Adrenal gland (tissue), 12 donors: ENCODE measurements around the gene DHX16. TPM values are rescaled to one million over a fixed set of nuclear protein-coding genes. Genes with fewer than 3 reads are reported as not detected.

Experiments
- DNase-seq, 7 donors: peaks; one replicate each; pipeline ENCODE4 v3.0.0-alpha.2; 2019 to 2020
- H3K27ac ChIP-seq, 5 donors: fragments of 200-600 bp; sonication (generic) in 4 of 5; 1 replicate in 3 of 5; 2 replicates in 2 of 5; pipeline versions ENCODE4 v1.5.1 to v1.8.0; 2016 to 2020; ENCODE audit warnings: mild to moderate bottlenecking in 1 of 5
- H3K27me3 ChIP-seq: fragments of 200-600 bp; 2 replicates; pipeline ENCODE4 v1.8.0; 2021
- H3K36me3 ChIP-seq, 2 donors: fragments of 200-600 bp; replicated peaks in 1 of 2; 1 replicate in 1 of 2; 2 replicates in 1 of 2; pipeline versions ENCODE4 v1.5.1 to v1.8.0; 2018 to 2022
- H3K4me1 ChIP-seq, 2 donors: fragments of 200-600 bp; replicated peaks in 1 of 2; 1 replicate in 1 of 2; 2 replicates in 1 of 2; pipeline versions ENCODE4 v1.5.1 to v1.8.0; 2018 to 2021
- H3K4me3 ChIP-seq, 4 donors: fragments of 200-600 bp; sonication (generic) in 3 of 4; one replicate each; pipeline ENCODE4 v1.5.1; 2016 to 2018
- H3K9me3 ChIP-seq, 3 donors: fragments of 200-600 bp; sonication (generic) in 1 of 3; replicated peaks in 1 of 3; 1 replicate in 2 of 3; 2 replicates in 1 of 3; pipeline versions ENCODE4 v1.5.1 to v1.8.0; 2016 to 2021
- CTCF ChIP-seq, 6 experiments: fragments of 450-650 bp in 4 of 6; fragments of 200-600 bp in 2 of 6; sonication (generic) in 1 of 6; IDR thresholded peaks; 1 replicate in 5 of 6; 2 replicates in 1 of 6; pipeline versions ENCODE4 v1.5.1 to v1.8.0; 2016 to 2021; ENCODE audit warnings: antibody characterized with exemption in 6 of 6, mild to moderate bottlenecking in 2 of 6, moderate library complexity in 1 of 6
- POLR2A ChIP-seq, 2 donors: fragments of 450-650 bp; IDR thresholded peaks; one replicate each; pipeline ENCODE4 v1.6.1; 2017; ENCODE audit warnings: antibody characterized with exemption in 2 of 2, mild to moderate bottlenecking in 2 of 2, moderate library complexity in 1 of 2
- WGBS, 4 donors: extraction: QIAGEN DNeasy Blood & Tissue Kit in 2 of 4; methylation state at CpG; one replicate each; pipeline versions ENCODE4 v1.1.5 to v1.1.7; 2013 to 2017; 5-methylcytosine and 5-hydroxymethylcytosine counted together
- intact Hi-C, 2 donors: fragments of 100-400 bp; cut with DNase I; formaldehyde crosslinking; loops; one replicate each; pipeline versions ENCODE4 v1.14.1 to v1.15.0; 2022 to 2023
- polyA plus RNA-seq, 3 donors: library from polyadenylated mRNA; stranded (reverse); fragments of 200-250 nt in 2 of 3; fragments of 350-450 nt in 1 of 3; fragmentation: Illumina TruSeq in 1 of 3; extraction: RNeasy Lipid Tissue Mini Kit (QIAGEN cat#74804) in 1 of 3; gene quantifications; one replicate each; pipeline ENCODE4 v1.2.3, GENCODE V29; 2013 to 2014
- total RNA-seq, 9 donors: library from RNA; depleted of rRNA in 4 of 9; stranded (reverse); fragments of >200 nt in 4 of 9; fragments of 120-200 nt in 1 of 9; fragmentation: NEBNext Ultra II Directional in 1 of 9; extraction: Animal tissue kit (Norgen Biotek cat#: 25700) in 1 of 9; gene quantifications; one replicate each; pipeline versions ENCODE4 v1.1.0 to v1.2.4, GENCODE V29; 2013 to 2023
- donor health status: healthy with polysubstance abuse.
- donor health status: Bipolar disorder and iron deficiency.
- donor health status: DM: yes; HTN: yes; CAD: no.
- donor health status: DM: no; HTN: no; CAD: no.
- donor health status: DM: no; HTN: no; CAD: no.
- donor health status: DM: yes; HTN: yes; CAD: no.

The DHX16 gene
- total and polyA plus RNA-seq, 12 donors = 16.4 to 75.9 (median 30.2) TPM

- Histone ChIP-seq H3K27me3 (no peaks in the 10 kb centered on the region), H3K36me3 (no peaks in the 10 kb centered on the region), H3K4me1 (peaks cover 53 to 79% of the 10 kb centered on the region in 2 donors), H3K9me3 (no peaks in the 10 kb centered on the region), H3K4me3 (peak overlapping the region in 2 of 4 donors; percentile 22 to 72), H3K27ac (peak overlapping the region in 4 of 5 donors; percentile 94 to 98 (median 96))
- TF ChIP-seq CTCF (IDR thresholded peaks at IDR 0.05) (no peak), POLR2A (IDR thresholded peaks at IDR 0.05) (no peak)
- DNase-seq = peak in 4 of 7 donors; percentile 41 to 53 (median 48)
- intact Hi-C loops = no loop called here
- WGBS, 4 donors = 39 to 64% (median 57%) methylated on average over 12 to 21 of the region's 21 CpGs
Measured at GRCh38 chr6:30684386-30685156, 11.8 kb upstream of the DHX16 start.

GRCh38 chr6:30683980-30684338 is 11.2 kb upstream of the DHX16 start:
- TF ChIP-seq CTCF (IDR thresholded peaks at IDR 0.05) = no peak
- no peak for TF ChIP-seq POLR2A (IDR thresholded peaks at IDR 0.05)
- Histone ChIP-seq H3K36me3 (no peaks in the 10 kb centered on the region), H3K4me3 (peak overlapping the region in 2 of 4 donors; percentile 22 to 72), H3K27ac (peak overlapping the region; percentile 82 to 98 (median 94)), H3K4me1 (peaks cover 53 to 82% of the 10 kb centered on the region in 2 donors), H3K9me3 (no peaks in the 10 kb centered on the region), H3K27me3 (no peaks in the 10 kb centered on the region)
- DNase-seq = no peak
- 34 to 56% (median 39%) methylated on average over 2 of the region's 2 CpGs for WGBS, 4 donors
- intact Hi-C loops = no loop called here

DNA sequence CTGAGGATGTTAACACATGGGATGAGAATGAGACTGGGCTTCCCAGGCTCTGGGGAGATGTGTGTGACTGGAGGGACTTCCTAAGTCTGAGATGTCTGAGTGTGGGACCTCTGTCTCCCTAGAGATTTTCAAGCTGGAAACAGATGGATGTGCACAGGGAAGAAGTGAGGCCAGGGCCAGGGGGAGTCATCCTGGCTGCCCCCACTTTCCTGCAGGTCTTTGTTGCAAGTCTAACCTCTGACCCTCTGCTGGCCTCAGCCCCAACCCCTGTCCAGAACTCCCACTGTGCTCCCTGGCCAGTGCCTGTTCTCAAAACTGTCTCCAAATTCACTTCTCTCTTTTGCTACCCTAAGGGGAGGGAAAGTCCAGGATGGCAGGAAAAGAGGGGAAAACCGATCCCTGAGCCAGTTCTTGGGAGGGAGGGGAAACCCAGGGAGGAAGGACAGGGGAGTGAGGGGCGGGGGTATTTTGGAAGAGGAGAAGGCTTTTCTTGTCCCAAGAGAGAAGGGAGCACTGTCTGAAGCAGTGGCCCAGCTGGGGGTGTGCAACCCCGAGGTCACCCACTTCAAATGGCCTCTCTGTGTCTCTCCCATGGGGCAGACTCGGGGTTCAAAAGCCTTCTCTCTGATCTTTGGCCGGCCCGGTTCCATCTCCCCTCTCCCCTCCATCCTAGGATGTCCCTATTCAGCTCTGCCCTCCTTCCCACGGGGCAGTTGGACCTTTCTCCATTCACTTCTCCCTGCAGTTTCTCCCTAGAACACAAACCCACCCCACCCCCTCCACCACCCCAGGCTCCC is 10.6 kb upstream of the DHX16 start:
- peak overlapping the region in 1 of 4 donors; percentile 72 for H3K4me3 ChIP-seq
- H3K4me1 ChIP-seq = peaks cover 53 to 85% of the 10 kb centered on the region in 2 donors
- intact Hi-C loops = no loop called here
- no peak for TF ChIP-seq CTCF (IDR thresholded peaks at IDR 0.05)
- TF ChIP-seq POLR2A (IDR thresholded peaks at IDR 0.05) = no peak
- no peaks in the 10 kb centered on the region for H3K27me3 ChIP-seq
- H3K27ac ChIP-seq = peak overlapping the region; percentile 67 to 98 (median 92)
- H3K36me3 ChIP-seq = peaks cover 0 to 6% of the 10 kb centered on the region in 2 donors
- DNase-seq = no peak
- H3K9me3 ChIP-seq = no peaks in the 10 kb centered on the region
- WGBS, 4 donors = 30 to 57% (median 44%) methylated on average over 7 of the region's 7 CpGs
